Measurements from ENCODE around the gene SMCO3. TPM values are rescaled to one million over a fixed set of nuclear protein-coding genes. Genes with fewer than 3 reads are reported as not detected.

The SMCO3 gene
- total and polyA plus RNA-seq, 2 of the 13 experiments (the other 11 are each of a cell fraction or from before 2014, with no cell fraction given): 0.29 to 0.42 TPM

- TF ChIP-seq, protein P1, sequence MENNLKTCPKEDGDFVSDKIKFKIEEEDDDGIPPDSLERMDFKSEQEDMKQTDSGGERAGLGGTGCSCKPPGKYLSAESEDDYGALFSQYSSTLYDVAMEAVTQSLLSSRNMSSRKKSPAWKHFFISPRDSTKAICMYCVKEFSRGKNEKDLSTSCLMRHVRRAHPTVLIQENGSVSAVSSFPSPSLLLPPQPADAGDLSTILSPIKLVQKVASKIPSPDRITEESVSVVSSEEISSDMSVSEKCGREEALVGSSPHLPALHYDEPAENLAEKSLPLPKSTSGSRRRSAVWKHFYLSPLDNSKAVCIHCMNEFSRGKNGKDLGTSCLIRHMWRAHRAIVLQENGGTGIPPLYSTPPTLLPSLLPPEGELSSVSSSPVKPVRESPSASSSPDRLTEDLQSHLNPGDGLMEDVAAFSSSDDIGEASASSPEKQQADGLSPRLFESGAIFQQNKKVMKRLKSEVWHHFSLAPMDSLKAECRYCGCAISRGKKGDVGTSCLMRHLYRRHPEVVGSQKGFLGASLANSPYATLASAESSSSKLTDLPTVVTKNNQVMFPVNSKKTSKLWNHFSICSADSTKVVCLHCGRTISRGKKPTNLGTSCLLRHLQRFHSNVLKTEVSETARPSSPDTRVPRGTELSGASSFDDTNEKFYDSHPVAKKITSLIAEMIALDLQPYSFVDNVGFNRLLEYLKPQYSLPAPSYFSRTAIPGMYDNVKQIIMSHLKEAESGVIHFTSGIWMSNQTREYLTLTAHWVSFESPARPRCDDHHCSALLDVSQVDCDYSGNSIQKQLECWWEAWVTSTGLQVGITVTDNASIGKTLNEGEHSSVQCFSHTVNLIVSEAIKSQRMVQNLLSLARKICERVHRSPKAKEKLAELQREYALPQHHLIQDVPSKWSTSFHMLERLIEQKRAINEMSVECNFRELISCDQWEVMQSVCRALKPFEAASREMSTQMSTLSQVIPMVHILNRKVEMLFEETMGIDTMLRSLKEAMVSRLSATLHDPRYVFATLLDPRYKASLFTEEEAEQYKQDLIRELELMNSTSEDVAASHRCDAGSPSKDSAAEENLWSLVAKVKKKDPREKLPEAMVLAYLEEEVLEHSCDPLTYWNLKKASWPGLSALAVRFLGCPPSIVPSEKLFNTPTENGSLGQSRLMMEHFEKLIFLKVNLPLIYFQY (CRISPR knock-in tag; IDR thresholded peaks at IDR 0.05; ENCODE audit: borderline replicate concordance): peak; percentile 64; the same call in 1 of the 2 replicates
- no peak for TF ChIP-seq FOXP1 (IDR thresholded peaks at IDR 0.05)
- TF ChIP-seq FOXP1 (CRISPR knock-in tag; IDR thresholded peaks at IDR 0.05): peak; percentile 40; the same call in 1 of the 2 replicates
- TF ChIP-seq TP53 (CRISPR knock-in tag; conservative IDR thresholded peaks at IDR 0.05): no peak
- TF ChIP-seq GATAD2A (CRISPR knock-in tag; IDR thresholded peaks at IDR 0.05): peak; percentile 43
- TF ChIP-seq MIXL1 (CRISPR knock-in tag; IDR thresholded peaks at IDR 0.05): peak; percentile 54; the same call in 1 of the 2 replicates
- 0 out of 2 replicates have a peak, but pooled peaks have one; percentile 34 for TF ChIP-seq MED1 (CRISPR knock-in tag; IDR thresholded peaks at IDR 0.05)
- TF ChIP-seq MIER2 (CRISPR knock-in tag; IDR thresholded peaks at IDR 0.05): peak; percentile 73
- no peak for TF ChIP-seq NFIC (IDR thresholded peaks at IDR 0.05; ENCODE audit: low read length)
- peak; percentile 67; the same call in 1 of the 2 replicates for TF ChIP-seq ZNF343 (CRISPR knock-in tag; IDR thresholded peaks at IDR 0.05)
- TF ChIP-seq ZBTB7B (CRISPR knock-in tag; IDR thresholded peaks at IDR 0.05): peak; percentile 28; the same call in 1 of the 2 replicates
- peak; percentile 42; the same call in 1 of the 2 replicates for TF ChIP-seq ISL2 (CRISPR knock-in tag; IDR thresholded peaks at IDR 0.05)
- TF ChIP-seq ZNF556 (CRISPR knock-in tag; IDR thresholded peaks at IDR 0.05; ENCODE audit: borderline replicate concordance): peak; percentile 66; the same call in 1 of the 2 replicates
- TF ChIP-seq ELF3 (CRISPR knock-in tag; IDR thresholded peaks at IDR 0.05): peak; percentile 63
- TF ChIP-seq, protein P2, sequence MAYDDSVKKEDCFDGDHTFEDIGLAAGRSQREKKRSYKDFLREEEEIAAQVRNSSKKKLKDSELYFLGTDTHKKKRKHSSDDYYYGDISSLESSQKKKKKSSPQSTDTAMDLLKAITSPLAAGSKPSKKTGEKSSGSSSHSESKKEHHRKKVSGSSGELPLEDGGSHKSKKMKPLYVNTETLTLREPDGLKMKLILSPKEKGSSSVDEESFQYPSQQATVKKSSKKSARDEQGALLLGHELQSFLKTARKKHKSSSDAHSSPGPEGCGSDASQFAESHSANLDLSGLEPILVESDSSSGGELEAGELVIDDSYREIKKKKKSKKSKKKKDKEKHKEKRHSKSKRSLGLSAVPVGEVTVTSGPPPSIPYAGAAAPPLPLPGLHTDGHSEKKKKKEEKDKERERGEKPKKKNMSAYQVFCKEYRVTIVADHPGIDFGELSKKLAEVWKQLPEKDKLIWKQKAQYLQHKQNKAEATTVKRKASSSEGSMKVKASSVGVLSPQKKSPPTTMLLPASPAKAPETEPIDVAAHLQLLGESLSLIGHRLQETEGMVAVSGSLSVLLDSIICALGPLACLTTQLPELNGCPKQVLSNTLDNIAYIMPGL (CRISPR knock-in tag; IDR thresholded peaks at IDR 0.05; ENCODE audit: borderline replicate concordance in 1 of 2, low read depth in 1 of 2): peak; percentile 53 to 60; a peak in 2 of 4 replicates
- TF ChIP-seq PHF8 (CRISPR knock-in tag; IDR thresholded peaks at IDR 0.05): peak; percentile 50
- TF ChIP-seq, protein P3, sequence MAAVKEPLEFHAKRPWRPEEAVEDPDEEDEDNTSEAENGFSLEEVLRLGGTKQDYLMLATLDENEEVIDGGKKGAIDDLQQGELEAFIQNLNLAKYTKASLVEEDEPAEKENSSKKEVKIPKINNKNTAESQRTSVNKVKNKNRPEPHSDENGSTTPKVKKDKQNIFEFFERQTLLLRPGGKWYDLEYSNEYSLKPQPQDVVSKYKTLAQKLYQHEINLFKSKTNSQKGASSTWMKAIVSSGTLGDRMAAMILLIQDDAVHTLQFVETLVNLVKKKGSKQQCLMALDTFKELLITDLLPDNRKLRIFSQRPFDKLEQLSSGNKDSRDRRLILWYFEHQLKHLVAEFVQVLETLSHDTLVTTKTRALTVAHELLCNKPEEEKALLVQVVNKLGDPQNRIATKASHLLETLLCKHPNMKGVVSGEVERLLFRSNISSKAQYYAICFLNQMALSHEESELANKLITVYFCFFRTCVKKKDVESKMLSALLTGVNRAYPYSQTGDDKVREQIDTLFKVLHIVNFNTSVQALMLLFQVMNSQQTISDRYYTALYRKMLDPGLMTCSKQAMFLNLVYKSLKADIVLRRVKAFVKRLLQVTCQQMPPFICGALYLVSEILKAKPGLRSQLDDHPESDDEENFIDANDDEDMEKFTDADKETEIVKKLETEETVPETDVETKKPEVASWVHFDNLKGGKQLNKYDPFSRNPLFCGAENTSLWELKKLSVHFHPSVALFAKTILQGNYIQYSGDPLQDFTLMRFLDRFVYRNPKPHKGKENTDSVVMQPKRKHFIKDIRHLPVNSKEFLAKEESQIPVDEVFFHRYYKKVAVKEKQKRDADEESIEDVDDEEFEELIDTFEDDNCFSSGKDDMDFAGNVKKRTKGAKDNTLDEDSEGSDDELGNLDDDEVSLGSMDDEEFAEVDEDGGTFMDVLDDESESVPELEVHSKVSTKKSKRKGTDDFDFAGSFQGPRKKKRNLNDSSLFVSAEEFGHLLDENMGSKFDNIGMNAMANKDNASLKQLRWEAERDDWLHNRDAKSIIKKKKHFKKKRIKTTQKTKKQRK (IDR thresholded peaks at IDR 0.05; ENCODE audit: low read length): no peak
- TF ChIP-seq TFDP1 (CRISPR knock-in tag; IDR thresholded peaks at IDR 0.05; ENCODE audit: borderline replicate concordance): peak; percentile 57; the same call in 1 of the 2 replicates
- peak; percentile 80 for TF ChIP-seq ZFX (CRISPR knock-in tag; IDR thresholded peaks at IDR 0.05; ENCODE audit: low read depth)
- peak; percentile 35; the same call in 1 of the 2 replicates for TF ChIP-seq SMAD3 (CRISPR knock-in tag; IDR thresholded peaks at IDR 0.05)
- peak; percentile 6; the same call in 1 of the 2 replicates for TF ChIP-seq STAG1 (CRISPR knock-in tag; IDR thresholded peaks at IDR 0.05)
- peak; percentile 61; the same call in 1 of the 2 replicates for TF ChIP-seq FOXJ3 (CRISPR knock-in tag; IDR thresholded peaks at IDR 0.05; ENCODE audit: borderline replicate concordance)
Observed at GRCh38 chr12:14843425-14843887, 29.5 kb upstream of the SMCO3 start, which contains the start of gene ART4 (continued).
